Testis (tissue), 3 donors: ENCODE results near the gene TOLLIP. TPM values are rescaled to one million over a fixed set of nuclear protein-coding genes. Genes with fewer than 3 reads are reported as not detected.

ENCODE experiments used
- DNase-seq: peaks from one replicate; pipeline ENCODE4 v3.0.0-alpha.2; 2019
- H3K27ac ChIP-seq, 2 donors: fragments of 200-600 bp; sonication (generic); one replicate each; pipeline ENCODE4 v1.5.1; 2019
- H3K27me3 ChIP-seq: fragments of 200-600 bp; sonication (generic); one replicate; pipeline ENCODE4 v1.5.1; 2019
- H3K36me3 ChIP-seq: fragments of 200-600 bp; sonication (generic); one replicate; pipeline ENCODE4 v1.5.1; 2017; ENCODE audit warnings: low read depth; ENCODE audit errors: missing control alignments
- H3K4me1 ChIP-seq: fragments of 200-600 bp; sonication (generic); one replicate; pipeline ENCODE4 v1.5.1; 2019
- H3K4me3 ChIP-seq, 2 donors: fragments of 200-600 bp; sonication (generic); one replicate each; pipeline ENCODE4 v1.5.1; 2017 to 2019
- H3K9me3 ChIP-seq: fragments of 200-600 bp; sonication (generic); one replicate; pipeline ENCODE4 v1.5.1; 2017
- POLR2A ChIP-seq: fragments of 450-650 bp; IDR thresholded peaks from one replicate; pipeline ENCODE4 v1.6.1; 2017; ENCODE audit warnings: antibody characterized with exemption, mild to moderate bottlenecking, moderate library complexity
- WGBS, 2 donors: methylation state at CpG; one replicate each; pipeline ENCODE4 v1.1.5; 2018; 5-methylcytosine and 5-hydroxymethylcytosine counted together
- intact Hi-C: fragments of 100-400 bp; cut with DNase I; formaldehyde crosslinking; loops from one replicate; pipeline ENCODE4 v1.15.1; 2023; ENCODE audit warnings: low total_unique reads
- polyA plus RNA-seq: library from polyadenylated mRNA; stranded (reverse); fragments of 350-450 nt; fragmentation: Illumina TruSeq; extraction: RNeasy Lipid Tissue Mini Kit (QIAGEN cat#74804); gene quantifications from one replicate; pipeline ENCODE4 v1.2.3, GENCODE V29; 2014; ENCODE audit warnings: low read depth, low replicate concordance; ENCODE audit not compliant: insufficient read depth
- total RNA-seq, 2 donors: library from RNA; depleted of rRNA; stranded (reverse); fragments of >200 nt; gene quantifications; one replicate each; pipeline ENCODE4 v1.2.3, GENCODE V29; 2016
- TF ChIP-seq, protein P1 (sequence below), 3 experiments: fragments of 450-650 bp in 2 of 3; fragments of 200-600 bp in 1 of 3; sonication (generic) in 1 of 3; IDR thresholded peaks; one replicate each; pipeline ENCODE4 v1.5.1; 2016 to 2019; ENCODE audit warnings: antibody characterized with exemption in 3 of 3, mild to moderate bottlenecking in 2 of 3, moderate library complexity in 1 of 3

TOLLIP gene
- total and polyA plus RNA-seq, 3 donors from 2014 or later, result 185 to 220 (median 197) TPM

DNA sequence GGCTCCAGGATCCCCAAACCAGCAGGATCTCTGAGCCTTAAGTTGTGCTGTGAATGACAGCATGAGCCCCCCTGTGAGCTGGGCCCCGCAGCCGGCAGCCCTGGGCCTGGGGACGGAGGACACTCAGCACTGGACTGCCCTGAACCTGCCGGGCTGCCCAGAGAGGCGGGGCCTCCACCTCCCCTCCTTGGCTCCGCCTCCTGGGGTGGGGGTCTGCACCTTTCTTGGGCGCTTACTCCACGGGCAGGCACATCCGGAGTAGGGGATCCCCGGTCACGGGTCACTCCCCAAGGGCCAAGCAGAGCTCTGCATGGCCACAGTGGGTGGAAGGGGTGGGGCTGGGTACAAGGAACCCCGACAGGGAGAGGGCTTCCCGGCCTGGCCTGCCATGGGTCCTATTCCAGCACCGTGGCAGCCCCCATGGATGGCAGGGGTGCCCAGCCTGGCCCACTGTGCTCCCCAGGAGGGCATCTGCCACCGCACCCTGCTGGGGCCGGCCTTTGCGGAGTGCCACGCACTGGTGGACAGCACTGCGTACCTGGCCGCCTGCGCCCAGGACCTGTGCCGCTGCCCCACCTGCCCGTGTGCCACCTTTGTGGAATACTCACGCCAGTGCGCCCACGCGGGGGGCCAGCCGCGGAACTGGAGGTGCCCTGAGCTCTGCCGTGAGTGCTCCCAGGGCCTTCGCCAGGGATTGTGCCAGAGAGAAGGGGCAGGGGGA, 81.2 kb downstream of the TOLLIP start:
- no peak for TF ChIP-seq POLR2A
- TF ChIP-seq, protein P1, sequence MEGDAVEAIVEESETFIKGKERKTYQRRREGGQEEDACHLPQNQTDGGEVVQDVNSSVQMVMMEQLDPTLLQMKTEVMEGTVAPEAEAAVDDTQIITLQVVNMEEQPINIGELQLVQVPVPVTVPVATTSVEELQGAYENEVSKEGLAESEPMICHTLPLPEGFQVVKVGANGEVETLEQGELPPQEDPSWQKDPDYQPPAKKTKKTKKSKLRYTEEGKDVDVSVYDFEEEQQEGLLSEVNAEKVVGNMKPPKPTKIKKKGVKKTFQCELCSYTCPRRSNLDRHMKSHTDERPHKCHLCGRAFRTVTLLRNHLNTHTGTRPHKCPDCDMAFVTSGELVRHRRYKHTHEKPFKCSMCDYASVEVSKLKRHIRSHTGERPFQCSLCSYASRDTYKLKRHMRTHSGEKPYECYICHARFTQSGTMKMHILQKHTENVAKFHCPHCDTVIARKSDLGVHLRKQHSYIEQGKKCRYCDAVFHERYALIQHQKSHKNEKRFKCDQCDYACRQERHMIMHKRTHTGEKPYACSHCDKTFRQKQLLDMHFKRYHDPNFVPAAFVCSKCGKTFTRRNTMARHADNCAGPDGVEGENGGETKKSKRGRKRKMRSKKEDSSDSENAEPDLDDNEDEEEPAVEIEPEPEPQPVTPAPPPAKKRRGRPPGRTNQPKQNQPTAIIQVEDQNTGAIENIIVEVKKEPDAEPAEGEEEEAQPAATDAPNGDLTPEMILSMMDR (IDR thresholded peaks at IDR 0.05), result no peak

DNA sequence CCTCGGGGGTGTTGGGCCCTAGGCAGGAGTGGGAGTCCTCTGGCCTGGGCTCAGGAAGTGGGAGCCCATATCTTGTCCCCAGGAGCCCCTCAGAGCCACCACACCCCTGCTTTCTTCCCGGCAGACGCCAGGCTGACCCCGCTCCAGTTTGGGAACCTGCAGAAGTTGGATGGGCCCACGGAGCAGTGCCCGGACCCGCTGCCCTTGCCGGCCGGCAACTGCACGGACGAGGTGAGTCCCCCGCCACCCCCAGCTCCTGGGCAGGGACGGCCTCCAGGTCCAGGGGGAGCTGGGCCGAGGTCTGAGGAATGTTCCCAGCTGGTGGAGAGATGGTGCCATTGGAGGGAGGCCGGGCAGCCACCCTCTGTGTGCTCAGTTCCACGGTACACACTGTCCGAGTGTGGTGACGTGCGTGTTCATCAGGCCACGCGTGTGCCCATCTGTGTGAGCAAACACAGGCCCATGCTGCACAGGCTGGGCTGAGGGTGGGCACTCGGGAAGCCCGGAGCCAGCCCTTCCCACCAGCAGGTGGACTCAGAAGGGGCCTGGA, 81.8 kb downstream of the TOLLIP start:
- TF ChIP-seq, protein P1 (IDR thresholded peaks at IDR 0.05), result no peak
- TF ChIP-seq POLR2A, result no peak
- Histone ChIP-seq H3K36me3 (no peaks in the 10 kb centered on the region), H3K4me1 (peaks cover 7% of the 10 kb centered on the region), H3K27ac (no peak overlapping the region), H3K4me3 (no peak overlapping the region), H3K9me3 (no peaks in the 10 kb centered on the region), H3K27me3 (no peaks in the 10 kb centered on the region)
- no peak for DNase-seq
- 87% methylated on average over 21 of the region's 23 CpGs; no CpG with 5 or more reads in 1 of the 2 donors for WGBS, 2 donors
- intact Hi-C loops, result no loop called here

More for the DNA sequence above, 81.2 kb downstream of the TOLLIP start:
- intact Hi-C loops, result no loop called here
- Histone ChIP-seq H3K4me1 (peaks cover 5% of the 10 kb centered on the region), H3K36me3 (no peaks in the 10 kb centered on the region), H3K9me3 (no peaks in the 10 kb centered on the region), H3K4me3 (no peak overlapping the region), H3K27ac (no peak overlapping the region), H3K27me3 (no peaks in the 10 kb centered on the region)
- no peak for DNase-seq
- 63 to 86% methylated on average over 5 to 24 of the region's 31 CpGs for WGBS, 2 donors

DNA sequence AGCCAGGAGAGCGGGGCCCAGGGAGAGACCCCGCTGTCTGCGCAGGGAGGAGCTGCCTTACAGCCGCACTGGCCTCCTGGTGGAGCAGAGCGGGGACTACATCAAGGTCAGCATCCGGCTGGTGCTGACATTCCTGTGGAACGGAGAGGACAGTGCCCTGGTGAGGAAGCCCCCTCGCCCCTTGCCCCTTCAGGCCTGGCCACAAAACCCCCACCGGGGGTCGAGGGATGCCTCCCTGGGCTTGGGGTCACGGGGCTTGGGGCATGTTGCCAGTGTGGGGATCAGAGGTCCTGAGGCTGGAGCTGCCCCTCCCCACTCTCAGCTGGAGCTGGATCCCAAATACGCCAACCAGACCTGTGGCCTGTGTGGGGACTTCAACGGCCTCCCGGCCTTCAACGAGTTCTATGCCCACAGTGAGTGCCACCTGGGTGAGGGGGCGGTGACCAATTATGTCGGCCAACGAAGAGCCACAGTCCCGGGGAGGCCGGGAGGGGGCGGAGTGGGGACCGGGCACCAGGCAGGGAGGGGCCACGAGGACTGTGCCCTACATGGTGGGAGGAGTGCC, 82.4 kb downstream of the TOLLIP start:
- 46% methylated on average over 19 of the region's 23 CpGs; no CpG with 5 or more reads in 1 of the 2 donors for WGBS, 2 donors
- intact Hi-C loops, result no loop called here
- H3K27ac ChIP-seq, result no peak overlapping the region
- TF ChIP-seq, protein P1 (IDR thresholded peaks at IDR 0.05), result peak in 1 of 3 experiments; percentile 15
- TF ChIP-seq POLR2A, result no peak
- no peaks in the 10 kb centered on the region for H3K27me3 ChIP-seq
- no peak for DNase-seq
- H3K9me3 ChIP-seq, result no peaks in the 10 kb centered on the region
- peaks cover 9% of the 10 kb centered on the region for H3K4me1 ChIP-seq
- H3K4me3 ChIP-seq, result no peak overlapping the region
- no peaks in the 10 kb centered on the region for H3K36me3 ChIP-seq

DNA sequence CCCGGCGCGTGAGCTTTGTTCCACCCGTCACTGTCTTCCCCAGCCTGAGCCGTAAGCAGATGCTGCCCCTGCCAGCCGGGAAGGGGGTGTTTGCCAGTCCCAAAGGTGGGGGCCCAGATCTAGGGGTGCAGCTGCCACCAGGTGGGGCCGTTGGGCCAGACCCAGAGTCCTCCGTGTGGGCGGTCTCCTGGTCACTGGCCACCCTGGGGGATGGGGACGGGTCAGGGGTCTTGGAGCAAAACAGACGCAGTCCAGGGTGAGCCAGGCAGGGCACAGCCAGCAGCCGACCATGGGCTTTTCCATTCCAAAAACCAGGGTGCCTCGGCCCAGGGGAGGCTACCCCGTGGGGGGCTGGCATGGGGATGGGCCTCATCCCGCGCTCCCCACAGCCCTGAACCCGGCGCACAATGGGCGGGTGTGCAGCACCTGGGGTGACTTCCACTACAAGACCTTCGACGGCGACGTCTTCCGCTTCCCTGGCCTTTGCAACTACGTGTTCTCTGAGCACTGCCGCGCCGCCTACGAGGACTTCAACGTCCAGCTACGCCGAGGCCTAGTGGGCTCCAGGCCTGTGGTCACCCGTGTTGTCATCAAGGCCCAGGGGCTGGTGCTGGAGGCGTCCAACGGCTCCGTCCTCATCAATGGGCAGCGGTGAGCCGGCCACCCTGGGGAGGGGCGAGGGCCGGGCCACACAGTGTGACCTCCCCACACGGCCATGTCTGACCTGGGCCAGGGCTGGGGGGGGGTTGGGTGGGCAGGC, 83.0 kb downstream of the TOLLIP start:
- no peak overlapping the region for H3K27ac ChIP-seq
- WGBS, 2 donors, result 82 to 83% methylated on average over 24 to 33 of the region's 41 CpGs
- no peaks in the 10 kb centered on the region for H3K27me3 ChIP-seq
- H3K36me3 ChIP-seq, result no peaks in the 10 kb centered on the region
- no peak for DNase-seq
- no peak overlapping the region for H3K4me3 ChIP-seq
- peaks cover 9% of the 10 kb centered on the region for H3K4me1 ChIP-seq
- H3K9me3 ChIP-seq, result no peaks in the 10 kb centered on the region
- intact Hi-C loops, result no loop called here
- TF ChIP-seq, protein P1 (IDR thresholded peaks at IDR 0.05), result no peak
- no peak for TF ChIP-seq POLR2A
